ENCODE results near the gene ING4. TPM values are rescaled to one million over a fixed set of nuclear protein-coding genes. Genes with fewer than 3 reads are reported as not detected.

The ING4 gene
- total RNA-seq, 4 donors from 2014 or later = 45.1 to 58.3 (median 49.9) TPM

GRCh38 chr12:6613776-6614512, 49.0 kb downstream of the ING4 start:
- intact Hi-C loops (cut with DNase I) = no loop called here
- Histone ChIP-seq H3K4me1 (peaks cover 26 to 44% (median 39%) of the 10 kb centered on the region in 4 donors), H3K4me3 (peak overlapping the region in 2 of 4 donors; percentile 35 to 37), H3K27ac (replicated peaks in 1 of 4) (peak overlapping the region; percentile 89 to 96 (median 94)), H3K27me3 (no peaks in the 10 kb centered on the region), H3K36me3 (no peaks in the 10 kb centered on the region), H3K9me3 (no peaks in the 10 kb centered on the region)
- WGBS = 8% methylated on average over 20 of the region's 21 CpGs
- TF ChIP-seq POLR2A (IDR thresholded peaks at IDR 0.05; ENCODE audit: low read depth) (no peak), EP300 (IDR thresholded peaks at IDR 0.05) (no peak), POLR2AphosphoS5 (IDR thresholded peaks at IDR 0.05) (peak; percentile 77 to 87), CTCF (IDR thresholded peaks at IDR 0.05) (peak in 1 of 3 experiments; percentile 11)
- peak; percentile 97 for DNase-seq (ENCODE audit: extremely low spot score)

- DNase-seq (ENCODE audit: extremely low spot score) = no peak
- H3K27ac ChIP-seq (replicated peaks in 1 of 4) = peak overlapping the region; percentile 89 to 96 (median 94)
- intact Hi-C loops (cut with DNase I) = no loop called here
- no peaks in the 10 kb centered on the region for H3K9me3 ChIP-seq
- peak overlapping the region; percentile 16 to 50 (median 36) for H3K4me3 ChIP-seq
- H3K36me3 ChIP-seq = no peaks in the 10 kb centered on the region
- TF ChIP-seq POLR2AphosphoS5 (IDR thresholded peaks at IDR 0.05) (peak; percentile 30 to 49), EP300 (IDR thresholded peaks at IDR 0.05) (no peak)
- H3K27me3 ChIP-seq = no peaks in the 10 kb centered on the region
- peaks cover 26 to 47% (median 39%) of the 10 kb centered on the region in 4 donors for H3K4me1 ChIP-seq
- WGBS = 2% methylated on average over 17 of the region's 17 CpGs
Observed at GRCh38 chr12:6613015-6613775, 49.7 kb downstream of the ING4 start.

- H3K4me3 ChIP-seq = peak overlapping the region; percentile 16 to 50 (median 36)
- H3K9me3 ChIP-seq = no peaks in the 10 kb centered on the region
- TF ChIP-seq POLR2A (IDR thresholded peaks at IDR 0.05; ENCODE audit: low read depth) (no peak), CTCF (IDR thresholded peaks at IDR 0.05) (no peak), EP300 (IDR thresholded peaks at IDR 0.05) (no peak), POLR2AphosphoS5 (IDR thresholded peaks at IDR 0.05) (no peak)
- DNase-seq (ENCODE audit: extremely low spot score) = no peak
- H3K27me3 ChIP-seq = no peaks in the 10 kb centered on the region
- whole genome bisulfite sequencing = 20% methylated on average over 1 of the region's 7 CpGs
- peaks cover 31 to 52% (median 43%) of the 10 kb centered on the region in 4 donors for H3K4me1 ChIP-seq
- H3K36me3 ChIP-seq = no peaks in the 10 kb centered on the region
- intact Hi-C loops (cut with DNase I) = no loop called here
- H3K27ac ChIP-seq (replicated peaks in 1 of 4) = peak overlapping the region; percentile 89 to 96 (median 94)
Observed at GRCh38 chr12:6612652-6613014, 50.3 kb downstream of the ING4 start.

- H3K4me3 ChIP-seq = peak overlapping the region in 2 of 4 donors; percentile 16 to 37
Observed at GRCh38 chr12:6612247-6612646, 50.7 kb downstream of the ING4 start.

More at GRCh38 chr12:6612247-6612646, 50.7 kb downstream of the ING4 start:
- no peaks in the 10 kb centered on the region for H3K9me3 ChIP-seq
- no peak for TF ChIP-seq CTCF (IDR thresholded peaks at IDR 0.05)
- no peak for TF ChIP-seq POLR2AphosphoS5 (IDR thresholded peaks at IDR 0.05)
- no peak for TF ChIP-seq EP300 (IDR thresholded peaks at IDR 0.05)
- TF ChIP-seq POLR2A (IDR thresholded peaks at IDR 0.05; ENCODE audit: low read depth) = no peak
- H3K27ac ChIP-seq (replicated peaks in 1 of 4) = peak overlapping the region; percentile 89 to 96 (median 94)
- no peak for DNase-seq (ENCODE audit: extremely low spot score)
- 57% methylated on average over 5 of the region's 6 CpGs for WGBS
- intact Hi-C loops (cut with DNase I) = no loop called here
- no peaks in the 10 kb centered on the region for H3K27me3 ChIP-seq
- peaks cover 31 to 53% (median 44%) of the 10 kb centered on the region in 4 donors for H3K4me1 ChIP-seq
- H3K36me3 ChIP-seq = no peaks in the 10 kb centered on the region

Data from esophagus muscularis mucosa (tissue), 4 donors.